ENCODE results near the gene HS2ST1. TPM values are rescaled to one million over a fixed set of nuclear protein-coding genes. Genes with fewer than 3 reads are reported as not detected.
A peak's percentile ranks its signal among the peaks of the same experiment; 100 is the strongest.
"Not testable (repeated sequence)": the region's sequence is repeated elsewhere in the genome, so short reads cannot be mapped to it uniquely, and the experiment has no call there.

Gene HS2ST1
- total RNA-seq, 2 donors from 2014 or later = 11.5 to 11.7 TPM

- Histone ChIP-seq H3K27me3 (replicated peaks; ENCODE audit: insufficient read depth) (no peaks in the 10 kb centered on the region), H3K36me3 (no peaks in the 10 kb centered on the region), H3K27ac (no peak overlapping the region), H3K4me1 (replicated peaks) (no peaks in the 10 kb centered on the region), H3K9me3 (no peaks in the 10 kb centered on the region), H3K4me3 (no peak overlapping the region)
- intact Hi-C loops (cut with DNase I) = no loop called here
- DNase-seq (ENCODE audit: low spot score) = no peak
- TF ChIP-seq POLR2A (IDR thresholded peaks at IDR 0.05) = no peak
- peak in 3 of 4 experiments; percentile 11 to 57 (median 46) for TF ChIP-seq CTCF (IDR thresholded peaks at IDR 0.05)
- no peak for TF ChIP-seq POLR2AphosphoS5 (IDR thresholded peaks at IDR 0.05)
- WGBS = 86% methylated on average over 2 of the region's 2 CpGs
These were observed 110.6 kb downstream of the HS2ST1 start for GRCh38 chr1:87024936-87025540.

GRCh38 chr1:87027561-87027960, 113.1 kb downstream of the HS2ST1 start:
- WGBS = 69% methylated on average over 4 of the region's 4 CpGs
- intact Hi-C loops (cut with DNase I); H3K27me3 ChIP-seq (replicated peaks; ENCODE audit: insufficient read depth): not testable (repeated sequence)

GRCh38 chr1:87028576-87028975, 114.1 kb downstream of the HS2ST1 start:
- 87% methylated on average over 2 of the region's 2 CpGs for WGBS
- Histone ChIP-seq H3K9me3 (no peaks in the 10 kb centered on the region), H3K27me3 (replicated peaks; ENCODE audit: insufficient read depth) (no peaks in the 10 kb centered on the region), H3K27ac (no peak overlapping the region), H3K36me3 (no peaks in the 10 kb centered on the region), H3K4me3 (no peak overlapping the region), H3K4me1 (replicated peaks) (no peaks in the 10 kb centered on the region)
- DNase-seq (ENCODE audit: low spot score) = no peak
- intact Hi-C loops (cut with DNase I) = no loop called here
- TF ChIP-seq CTCF (IDR thresholded peaks at IDR 0.05) (no peak), POLR2A (IDR thresholded peaks at IDR 0.05) (no peak), POLR2AphosphoS5 (IDR thresholded peaks at IDR 0.05) (no peak)

More at GRCh38 chr1:87027561-87027960, 113.1 kb downstream of the HS2ST1 start:
- H3K9me3 ChIP-seq; H3K4me1 ChIP-seq (replicated peaks); H3K4me3 ChIP-seq; H3K36me3 ChIP-seq; DNase-seq (ENCODE audit: low spot score); H3K27ac ChIP-seq: not testable (repeated sequence)

GRCh38 chr1:87030740-87031690, 116.6 kb downstream of the HS2ST1 start:
- Histone ChIP-seq H3K27ac (no peak overlapping the region), H3K4me3 (no peak overlapping the region), H3K27me3 (replicated peaks; ENCODE audit: insufficient read depth) (no peaks in the 10 kb centered on the region), H3K36me3 (no peaks in the 10 kb centered on the region), H3K9me3 (no peaks in the 10 kb centered on the region), H3K4me1 (replicated peaks) (no peaks in the 10 kb centered on the region)
- intact Hi-C loops (cut with DNase I) = no loop called here
- TF ChIP-seq POLR2AphosphoS5 (IDR thresholded peaks at IDR 0.05) (no peak), POLR2A (IDR thresholded peaks at IDR 0.05) (no peak), CTCF (IDR thresholded peaks at IDR 0.05) (no peak)
- DNase-seq (ENCODE audit: low spot score) = no peak
- WGBS = 93% methylated on average over 9 of the region's 9 CpGs

- Histone ChIP-seq H3K27me3 (replicated peaks; ENCODE audit: insufficient read depth) (no peaks in the 10 kb centered on the region), H3K36me3 (no peaks in the 10 kb centered on the region), H3K4me3 (no peak overlapping the region), H3K27ac (no peak overlapping the region), H3K9me3 (no peaks in the 10 kb centered on the region), H3K4me1 (replicated peaks) (no peaks in the 10 kb centered on the region)
- intact Hi-C loops (cut with DNase I) = no loop called here
- 87% methylated on average over 2 of the region's 2 CpGs for WGBS
- DNase-seq (ENCODE audit: low spot score) = no peak
- TF ChIP-seq POLR2A (IDR thresholded peaks at IDR 0.05) (no peak), POLR2AphosphoS5 (IDR thresholded peaks at IDR 0.05) (no peak), CTCF (IDR thresholded peaks at IDR 0.05) (no peak)
These were observed 119.9 kb downstream of the HS2ST1 start for GRCh38 chr1:87034351-87034750.
